Renal cortex interstitium (tissue), 11 donors: ENCODE data around the gene PSMB7. TPM values are rescaled to one million over a fixed set of nuclear protein-coding genes. Genes with fewer than 3 reads are reported as not detected.

ENCODE experiments used
- DNase-seq, 11 donors: peaks; one replicate each; pipeline ENCODE4 v3.0.0-alpha.2; 2013; ENCODE audit warnings: low read depth in 9 of 11, low spot score in 4 of 11; ENCODE audit errors: extremely low read depth in 1 of 11
- polyA plus RNA-seq, 3 donors: library from polyadenylated mRNA; unstranded; fragments of 120-200 nt; gene quantifications; one replicate each; pipeline ENCODE4 v1.2.1, GENCODE V29; 2013; ENCODE audit not compliant: insufficient read length in 3 of 3

Gene PSMB7
- polyA plus RNA-seq, 3 donors: 190 to 234 (median 223) TPM

GRCh38 chr9:124392871-124393460 is 22.3 kb downstream of the PSMB7 start:
- DNase-seq: peak in 1 of 11 donors; percentile 5

GRCh38 chr9:124392254-124392870 is 22.9 kb downstream of the PSMB7 start:
- DNase-seq: no peak

GRCh38 chr9:124390794-124391658 is 24.2 kb downstream of the PSMB7 start:
- DNase-seq: no peak

GRCh38 chr9:124389146-124389939 is 25.9 kb downstream of the PSMB7 start:
- no peak for DNase-seq

GRCh38 chr9:124388275-124389048 is 26.8 kb downstream of the PSMB7 start:
- no peak for DNase-seq

- peak in 1 of 11 donors; percentile 12 for DNase-seq
These were observed 29.0 kb downstream of the PSMB7 start for GRCh38 chr9:124386201-124386600.

- DNase-seq: no peak
These were observed 29.6 kb downstream of the PSMB7 start for GRCh38 chr9:124385623-124386022.

GRCh38 chr9:124384846-124385245 is 30.4 kb downstream of the PSMB7 start:
- no peak for DNase-seq

- no peak for DNase-seq
These were observed 31.0 kb downstream of the PSMB7 start for GRCh38 chr9:124384210-124384609.

GRCh38 chr9:124381170-124381945 is 33.9 kb downstream of the PSMB7 start:
- DNase-seq: no peak

- DNase-seq: no peak
These were observed 37.5 kb downstream of the PSMB7 start for GRCh38 chr9:124377551-124378406.

- no peak for DNase-seq
These were observed 38.9 kb downstream of the PSMB7 start for GRCh38 chr9:124376329-124376728.

- DNase-seq: no peak
These were observed 39.5 kb downstream of the PSMB7 start for GRCh38 chr9:124375726-124376125.

GRCh38 chr9:124373851-124374250 is 41.4 kb downstream of the PSMB7 start:
- no peak for DNase-seq

- no peak for DNase-seq
These were observed 41.9 kb downstream of the PSMB7 start for GRCh38 chr9:124373386-124373785.

GRCh38 chr9:124372038-124372437 is 43.2 kb downstream of the PSMB7 start:
- no peak for DNase-seq
